Hepatocyte (in vitro differentiated cells): Measurements from ENCODE around the gene CIZ1. TPM values are rescaled to one million over a fixed set of nuclear protein-coding genes. Genes with fewer than 3 reads are reported as not detected.
A peak's percentile ranks its signal among the peaks of the same experiment; 100 is the strongest.

ENCODE experiments used
- DNase-seq: peaks from one replicate; pipeline ENCODE4 v3.0.0-alpha.2; 2016; ENCODE audit warnings: low spot score
- H2AFZ ChIP-seq: fragments of 200-600 bp; sonication (generic); 2 replicates; pipeline ENCODE4 v1.6.0; 2016; ENCODE audit warnings: antibody characterized with exemption, mild to moderate bottlenecking
- H3K27ac ChIP-seq: fragments of 200-600 bp; sonication (generic); 2 replicates; pipeline ENCODE4 v1.5.1; 2016; ENCODE audit warnings: mild to moderate bottlenecking
- H3K27me3 ChIP-seq: fragments of 200-600 bp; sonication (generic); 2 replicates; pipeline ENCODE4 v1.6.1; 2016
- H3K36me3 ChIP-seq: fragments of 200-600 bp; sonication (generic); replicated peaks from 2 replicates; pipeline ENCODE4 v1.5.1; 2016; ENCODE audit warnings: low read depth; ENCODE audit not compliant: insufficient read depth
- H3K4me1 ChIP-seq: fragments of 200-600 bp; sonication (generic); 2 replicates; pipeline ENCODE4 v1.5.1; 2016; ENCODE audit warnings: mild to moderate bottlenecking, moderate library complexity; ENCODE audit not compliant: insufficient read depth
- H3K4me2 ChIP-seq: fragments of 200-600 bp; sonication (generic); 2 replicates; pipeline ENCODE4 v1.6.0; 2016
- H3K4me3 ChIP-seq: fragments of 200-600 bp; sonication (generic); 2 replicates; pipeline ENCODE4 v1.5.1; 2016; ENCODE audit warnings: mild to moderate bottlenecking
- H3K79me2 ChIP-seq: fragments of 200-600 bp; sonication (generic); 2 replicates; pipeline ENCODE4 v1.6.0; 2017; ENCODE audit warnings: mild to moderate bottlenecking
- H3K9me2 ChIP-seq: fragments of 200-600 bp; sonication (generic); replicated peaks from 2 replicates; pipeline ENCODE4 v1.6.0; 2017; ENCODE audit warnings: mild to moderate bottlenecking; ENCODE audit not compliant: insufficient read depth
- H3K9me3 ChIP-seq: fragments of 200-600 bp; sonication (generic); 2 replicates; pipeline ENCODE4 v1.5.1; 2016; ENCODE audit warnings: low read depth, mild to moderate bottlenecking
- H4K20me1 ChIP-seq: fragments of 200-600 bp; sonication (generic); 2 replicates; pipeline ENCODE4 v1.6.0; 2016; ENCODE audit warnings: mild to moderate bottlenecking; ENCODE audit not compliant: insufficient read depth, poor library complexity, severe bottlenecking
- CTCF ChIP-seq: fragments of 200-600 bp; sonication (generic); IDR thresholded peaks from 2 replicates; pipeline ENCODE4 v1.5.1; 2016; ENCODE audit warnings: antibody characterized with exemption, mild to moderate bottlenecking; ENCODE audit not compliant: poor library complexity
- EZH2 ChIP-seq: fragments of 200-600 bp; sonication (generic); IDR thresholded peaks from 2 replicates; pipeline ENCODE4 v1.6.1; 2016; ENCODE audit warnings: antibody characterized with exemption, mild to moderate bottlenecking, borderline replicate concordance
- EZH2phosphoT487 ChIP-seq: fragments of 200-600 bp; sonication (generic); IDR thresholded peaks from one replicate; pipeline ENCODE4 v1.6.1; 2018; ENCODE audit warnings: antibody characterized with exemption, mild to moderate bottlenecking, low read depth, moderate library complexity; ENCODE audit not compliant: unreplicated experiment, severe bottlenecking
- WGBS: methylation state at CpG from one replicate; pipeline ENCODE4 v1.1.6; 2016; ENCODE audit warnings: low lambda C conversion rate; ENCODE audit errors: missing lambda C conversion rate; 5-methylcytosine and 5-hydroxymethylcytosine counted together
- polyA plus RNA-seq: library from polyadenylated mRNA; unstranded; fragments of >200 nt; fragmentation: Nextera tagmentation; extraction: Ambion mirVana; gene quantifications from 2 replicates; pipeline ENCODE4 v1.2.1, GENCODE V29; 2016
- total RNA-seq: library from RNA; depleted of rRNA; stranded (reverse); fragments of >200 nt; gene quantifications from 2 replicates; pipeline ENCODE4 v1.2.3, GENCODE V29; 2014

CIZ1 gene
- total and polyA plus RNA-seq, 2 experiments from 2014 or later = 31.0 to 85.6 TPM

- peaks cover 15% of the 10 kb centered on the region for H3K4me1 ChIP-seq
- no peak overlapping the region for H3K4me3 ChIP-seq
- no peaks in the 10 kb centered on the region for H3K9me2 ChIP-seq
- DNase-seq = no peak
- H3K36me3 ChIP-seq = no peaks in the 10 kb centered on the region
- H3K79me2 ChIP-seq = no peaks in the 10 kb centered on the region
- no peak overlapping the region for H2AFZ ChIP-seq
- H4K20me1 ChIP-seq = no peaks in the 10 kb centered on the region
- TF ChIP-seq CTCF (no peak), EZH2phosphoT487 (no peak), EZH2 (no peak)
- H3K4me2 ChIP-seq = no peak overlapping the region
- no peaks in the 10 kb centered on the region for H3K9me3 ChIP-seq
- H3K27me3 ChIP-seq = no peaks in the 10 kb centered on the region
- 92% methylated on average over 11 of the region's 12 CpGs for WGBS
- no peak overlapping the region for H3K27ac ChIP-seq
Observed at GRCh38 chr9:128213746-128214497, 22.6 kb upstream of the CIZ1 start.

- 91% methylated on average over 2 of the region's 2 CpGs for WGBS
Observed at GRCh38 chr9:128211981-128212281, 20.6 kb upstream of the CIZ1 start.

GRCh38 chr9:128211186-128211980 is 20.0 kb upstream of the CIZ1 start:
- DNase-seq = no peak
- Histone ChIP-seq H3K4me3 (no peak overlapping the region), H3K36me3 (no peaks in the 10 kb centered on the region), H3K4me2 (peak overlapping the region; percentile 44), H3K9me3 (no peaks in the 10 kb centered on the region), H2AFZ (no peak overlapping the region), H3K27ac (no peak overlapping the region), H3K79me2 (no peaks in the 10 kb centered on the region), H3K4me1 (peaks cover 22% of the 10 kb centered on the region), H3K9me2 (no peaks in the 10 kb centered on the region), H4K20me1 (no peaks in the 10 kb centered on the region), H3K27me3 (no peaks in the 10 kb centered on the region)
- no peak for TF ChIP-seq CTCF
- WGBS = 72% methylated on average over 12 of the region's 12 CpGs

More at GRCh38 chr9:128211981-128212281, 20.6 kb upstream of the CIZ1 start:
- no peaks in the 10 kb centered on the region for H3K9me3 ChIP-seq
- no peaks in the 10 kb centered on the region for H3K9me2 ChIP-seq
- no peaks in the 10 kb centered on the region for H3K27me3 ChIP-seq
- no peaks in the 10 kb centered on the region for H3K36me3 ChIP-seq
- no peak for TF ChIP-seq CTCF
- TF ChIP-seq EZH2 = no peak
- TF ChIP-seq EZH2phosphoT487 = no peak
- H2AFZ ChIP-seq = no peak overlapping the region
- H3K4me1 ChIP-seq = peaks cover 18% of the 10 kb centered on the region
- no peaks in the 10 kb centered on the region for H4K20me1 ChIP-seq
- peak overlapping the region; percentile 44 for H3K4me2 ChIP-seq
- H3K27ac ChIP-seq = no peak overlapping the region
- H3K79me2 ChIP-seq = no peaks in the 10 kb centered on the region
- H3K4me3 ChIP-seq = no peak overlapping the region
- no peak for DNase-seq
